H9 (cell line): ENCODE measurements around the gene SRPK3. TPM values are rescaled to one million over a fixed set of nuclear protein-coding genes. Genes with fewer than 3 reads are reported as not detected.

Source experiments
- DNase-seq: peaks from one replicate; pipeline ENCODE4 v3.0.0-alpha.2; 2017
- H2AFZ ChIP-seq: one replicate; pipeline ENCODE4 v1.6.1; 2013; ENCODE audit warnings: mild to moderate bottlenecking, low read length, control low read depth, moderate library complexity
- H2AK5ac ChIP-seq: 2 replicates; pipeline ENCODE4 v1.6.1; 2013; ENCODE audit warnings: low read length, control low read depth, mixed read lengths; ENCODE audit not compliant: insufficient read length
- H2BK120ac ChIP-seq: one replicate; pipeline ENCODE4 v1.6.1; 2013; ENCODE audit warnings: low read depth, mild to moderate bottlenecking, low read length, control low read depth, inconsistent platforms; ENCODE audit not compliant: poor library complexity, severe bottlenecking
- H2BK12ac ChIP-seq: 2 replicates; pipeline ENCODE4 v1.6.1; 2013; ENCODE audit warnings: low read length, control low read depth, mixed read lengths, low read depth; ENCODE audit not compliant: insufficient read length
- H2BK15ac ChIP-seq: 2 replicates; pipeline ENCODE4 v1.6.1; 2013; ENCODE audit warnings: low read depth, low read length, control low read depth
- H2BK20ac ChIP-seq: one replicate; pipeline ENCODE4 v1.6.1; 2013; ENCODE audit warnings: low read depth, mild to moderate bottlenecking, low read length, control low read depth, inconsistent platforms; ENCODE audit not compliant: poor library complexity, severe bottlenecking
- H2BK5ac ChIP-seq: 2 replicates; pipeline ENCODE4 v1.6.1; 2013; ENCODE audit warnings: low read length, control low read depth, mixed read lengths; ENCODE audit not compliant: insufficient read length
- H3K14ac ChIP-seq: 2 replicates; pipeline ENCODE4 v1.6.1; 2013; ENCODE audit warnings: low read length, control low read depth; ENCODE audit not compliant: insufficient read depth
- H3K18ac ChIP-seq: 2 replicates; pipeline ENCODE4 v1.6.1; 2013; ENCODE audit warnings: low read depth, mild to moderate bottlenecking, mixed read lengths, low read length, control low read depth; ENCODE audit not compliant: insufficient read length
- H3K23ac ChIP-seq: 2 replicates; pipeline ENCODE4 v1.6.1; 2013; ENCODE audit warnings: low read length, control low read depth, mixed read lengths, low read depth; ENCODE audit not compliant: insufficient read length
- H3K23me2 ChIP-seq: 2 replicates; pipeline ENCODE4 v1.6.1; 2013; ENCODE audit warnings: low read depth, mild to moderate bottlenecking, mixed read lengths, low read length, control low read depth; ENCODE audit not compliant: insufficient read length, poor library complexity, severe bottlenecking
- H3K27ac ChIP-seq: 2 replicates; pipeline ENCODE4 v1.5.1; 2013; ENCODE audit warnings: low read length, control low read depth, mixed read lengths, low read depth; ENCODE audit not compliant: insufficient read length
- H3K27me3 ChIP-seq: 2 replicates; pipeline ENCODE4 v1.6.1; 2013; ENCODE audit warnings: low read length, control low read depth, inconsistent platforms; ENCODE audit not compliant: insufficient read depth
- H3K4ac ChIP-seq: 2 replicates; pipeline ENCODE4 v1.6.1; 2013; ENCODE audit warnings: low read depth, mild to moderate bottlenecking, control low read depth, inconsistent platforms, low read length, moderate library complexity
- H3K4me1 ChIP-seq: 2 replicates; pipeline ENCODE4 v1.6.1; 2013; ENCODE audit warnings: low read length, control low read depth, inconsistent platforms; ENCODE audit not compliant: insufficient read depth
- H3K4me2 ChIP-seq: 2 replicates; pipeline ENCODE4 v1.6.1; 2013; ENCODE audit warnings: low read length, control low read depth, mixed read lengths; ENCODE audit not compliant: insufficient read length, insufficient read depth
- H3K56ac ChIP-seq: 2 replicates; pipeline ENCODE4 v1.6.1; 2013; ENCODE audit warnings: low read depth, mild to moderate bottlenecking, mixed read lengths, low read length, control low read depth; ENCODE audit not compliant: insufficient read length
- H3K79me1 ChIP-seq: 2 replicates; pipeline ENCODE4 v1.6.1; 2013; ENCODE audit warnings: low read depth, mild to moderate bottlenecking, moderate library complexity, low read length, control low read depth, inconsistent platforms; ENCODE audit not compliant: insufficient read depth, poor library complexity, severe bottlenecking
- H3K79me2 ChIP-seq: 2 replicates; pipeline ENCODE4 v1.6.1; 2013; ENCODE audit warnings: low read length, control low read depth, inconsistent platforms; ENCODE audit not compliant: insufficient read depth
- H3K9ac ChIP-seq: 2 replicates; pipeline ENCODE4 v1.6.1; 2013; ENCODE audit warnings: low read length, control low read depth, mixed read lengths; ENCODE audit not compliant: insufficient read length; ENCODE audit errors: extremely low read depth
- H3K9me3 ChIP-seq: one replicate; pipeline ENCODE4 v1.6.1; 2013; ENCODE audit warnings: low read depth, low read length, inconsistent platforms; ENCODE audit not compliant: control insufficient read depth
- H3T11ph ChIP-seq: one replicate; pipeline ENCODE4 v1.6.1; 2013; ENCODE audit warnings: mild to moderate bottlenecking, low read length, control low read depth, inconsistent platforms
- H4K20me1 ChIP-seq: one replicate; pipeline ENCODE4 v1.6.1; 2013; ENCODE audit not compliant: control insufficient read depth, insufficient read length, insufficient read depth
- H4K5ac ChIP-seq: 2 replicates; pipeline ENCODE4 v1.6.1; 2013; ENCODE audit warnings: low read depth, mild to moderate bottlenecking, mixed read lengths, low read length, control low read depth; ENCODE audit not compliant: insufficient read length
- H4K8ac ChIP-seq: replicated peaks from 2 replicates; pipeline ENCODE4 v1.6.1; 2013; ENCODE audit warnings: low read length, control low read depth, mixed read lengths, low read depth; ENCODE audit not compliant: insufficient read length
- H4K91ac ChIP-seq: 2 replicates; pipeline ENCODE4 v1.6.1; 2013; ENCODE audit warnings: low read depth, mild to moderate bottlenecking, moderate library complexity, mixed read lengths, low read length, control low read depth; ENCODE audit not compliant: insufficient read length
- H3K27ac Mint-ChIP-seq, 3 experiments: 2 replicates in 2 of 3; 3 replicates in 1 of 3; pipeline ENCODE4 v1.8.0; 2020 to 2021; ENCODE audit warnings: mixed read lengths in 3 of 3, mild to moderate bottlenecking in 1 of 3, moderate library complexity in 1 of 3
- H3K27me3 Mint-ChIP-seq: 2 replicates; pipeline ENCODE4 v1.8.0; 2021; ENCODE audit warnings: low read depth, mild to moderate bottlenecking, moderate library complexity, mixed read lengths
- H3K36me3 Mint-ChIP-seq, 3 experiments: 2 replicates in 2 of 3; 3 replicates in 1 of 3; pipeline ENCODE4 v1.8.0; 2020 to 2021; ENCODE audit warnings: low read depth in 3 of 3, mixed read lengths in 3 of 3; ENCODE audit not compliant: insufficient read depth in 1 of 3
- H3K4me1 Mint-ChIP-seq, 2 experiments: 2 replicates each; pipeline ENCODE4 v1.8.0; 2020; ENCODE audit warnings: mixed read lengths in 2 of 2
- H3K4me3 Mint-ChIP-seq, 2 experiments: 2 replicates in 1 of 2; 3 replicates in 1 of 2; pipeline ENCODE4 v1.8.0; 2020 to 2021; ENCODE audit warnings: mild to moderate bottlenecking in 2 of 2, mixed read lengths in 2 of 2, moderate library complexity in 1 of 2
- H3K9me3 Mint-ChIP-seq, 2 experiments: 2 replicates in 1 of 2; 3 replicates in 1 of 2; pipeline ENCODE4 v1.8.0; 2020; ENCODE audit warnings: mild to moderate bottlenecking in 2 of 2, mixed read lengths in 2 of 2, moderate library complexity in 1 of 2
- WGBS: extraction: QIAGEN DNeasy Blood & Tissue Kit; methylation state at CpG from one replicate; pipeline ENCODE4 v1.1.7; 2013; ENCODE audit warnings: missing lambda C conversion rate, low lambda C conversion rate, mixed read lengths; ENCODE audit not compliant: insufficient read length; ENCODE audit errors: extremely low coverage; 5-methylcytosine and 5-hydroxymethylcytosine counted together
- total RNA-seq: library from RNA; stranded (reverse); gene quantifications from 2 replicates; pipeline ENCODE4 v1.2.1, GENCODE V29; 2021
- TF ChIP-seq, protein P1 (sequence below): fragments of 200-600 bp; sonication (generic); conservative IDR thresholded peaks from 3 replicates; pipeline ENCODE4 v1.8.0; 2021; ENCODE audit warnings: antibody characterized with exemption, mild to moderate bottlenecking

SRPK3 gene
- total RNA-seq, 1 experiment from 2014 or later = not detected

DNA sequence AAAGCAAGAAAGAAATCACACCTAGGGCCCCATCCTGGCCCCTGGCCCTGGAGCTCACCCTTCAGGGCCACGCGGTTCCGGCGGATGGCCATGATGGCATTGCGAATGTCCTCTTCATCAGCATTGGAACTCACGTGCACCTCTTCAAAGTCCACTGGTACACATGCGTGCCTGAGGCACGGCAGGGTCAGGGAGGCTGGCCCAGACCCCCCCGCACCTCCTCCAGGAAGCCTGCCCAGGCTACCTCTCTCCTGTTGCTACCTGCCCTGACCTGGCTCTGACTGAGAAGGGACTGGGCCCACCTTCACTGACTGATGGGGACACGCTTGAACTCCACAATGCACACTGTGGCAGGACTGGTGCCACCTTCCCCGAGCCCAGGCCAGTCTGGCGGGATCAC, 8.8 kb downstream of the SRPK3 start:
- H4K8ac ChIP-seq = no peak overlapping the region
- no peak overlapping the region for H2BK20ac ChIP-seq
- H4K20me1 ChIP-seq = no peaks in the 10 kb centered on the region
- H3K79me2 ChIP-seq = peaks cover 4% of the 10 kb centered on the region; the same call in 1 of the 2 replicates
- H2AK5ac ChIP-seq = no peak overlapping the region
- peaks cover 4% of the 10 kb centered on the region for H3K23me2 ChIP-seq
- Mint-ChIP-seq H3K27ac (no peak overlapping the region), H3K9me3 (peaks cover 60 to 74% of the 10 kb centered on the region in 2 experiments), H3K4me3 (no peak overlapping the region), H3K4me1 (peaks cover 6 to 7% of the 10 kb centered on the region in 2 experiments; a peak in 3 of 4 replicates), H3K27me3 (no peaks in the 10 kb centered on the region), H3K36me3 (peaks cover 26 to 45% (median 34%) of the 10 kb centered on the region in 3 experiments)
- no peak overlapping the region; the same call in 1 of the 2 replicates for H3K14ac ChIP-seq
- no peak overlapping the region for H2BK15ac ChIP-seq
- no peak overlapping the region for H3K4ac ChIP-seq
- no peak overlapping the region for H4K91ac ChIP-seq
- no peaks in the 10 kb centered on the region for H3K79me1 ChIP-seq
- peaks cover 33% of the 10 kb centered on the region for H3K9me3 ChIP-seq
- no peak overlapping the region for H2AFZ ChIP-seq
- H3T11ph ChIP-seq = no peak overlapping the region
- no peak overlapping the region for H3K18ac ChIP-seq
- no peak for DNase-seq
- no peak overlapping the region for H4K5ac ChIP-seq
- H2BK12ac ChIP-seq = no peak overlapping the region
- WGBS = no CpG with 5 or more reads among the region's 12 CpGs
- H3K4me2 ChIP-seq = no peak overlapping the region
- no peak overlapping the region for H2BK120ac ChIP-seq
- H3K4me1 ChIP-seq = no peaks in the 10 kb centered on the region
- no peak overlapping the region for H3K9ac ChIP-seq
- no peak overlapping the region for H3K27ac ChIP-seq
- no peaks in the 10 kb centered on the region for H3K27me3 ChIP-seq
- no peak overlapping the region for H3K56ac ChIP-seq
- H2BK5ac ChIP-seq = no peak overlapping the region
- TF ChIP-seq, protein P1, sequence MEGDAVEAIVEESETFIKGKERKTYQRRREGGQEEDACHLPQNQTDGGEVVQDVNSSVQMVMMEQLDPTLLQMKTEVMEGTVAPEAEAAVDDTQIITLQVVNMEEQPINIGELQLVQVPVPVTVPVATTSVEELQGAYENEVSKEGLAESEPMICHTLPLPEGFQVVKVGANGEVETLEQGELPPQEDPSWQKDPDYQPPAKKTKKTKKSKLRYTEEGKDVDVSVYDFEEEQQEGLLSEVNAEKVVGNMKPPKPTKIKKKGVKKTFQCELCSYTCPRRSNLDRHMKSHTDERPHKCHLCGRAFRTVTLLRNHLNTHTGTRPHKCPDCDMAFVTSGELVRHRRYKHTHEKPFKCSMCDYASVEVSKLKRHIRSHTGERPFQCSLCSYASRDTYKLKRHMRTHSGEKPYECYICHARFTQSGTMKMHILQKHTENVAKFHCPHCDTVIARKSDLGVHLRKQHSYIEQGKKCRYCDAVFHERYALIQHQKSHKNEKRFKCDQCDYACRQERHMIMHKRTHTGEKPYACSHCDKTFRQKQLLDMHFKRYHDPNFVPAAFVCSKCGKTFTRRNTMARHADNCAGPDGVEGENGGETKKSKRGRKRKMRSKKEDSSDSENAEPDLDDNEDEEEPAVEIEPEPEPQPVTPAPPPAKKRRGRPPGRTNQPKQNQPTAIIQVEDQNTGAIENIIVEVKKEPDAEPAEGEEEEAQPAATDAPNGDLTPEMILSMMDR = no peak
- H3K23ac ChIP-seq = no peak overlapping the region
